ENCODE measurements around the gene BATF.

- TF ChIP-seq CTCF (IDR thresholded peaks at IDR 0.05; ENCODE audit: low read length): no peak
- no peak for TF ChIP-seq EZH2 (optimal IDR thresholded peaks at IDR 0.05; ENCODE audit: low read depth, low read length)
These were observed 27.4 kb upstream of the BATF start for GRCh38 chr14:75494896-75495295.

All from MM.1S (cell line).